ENCODE data around the gene GGN.

DNA sequence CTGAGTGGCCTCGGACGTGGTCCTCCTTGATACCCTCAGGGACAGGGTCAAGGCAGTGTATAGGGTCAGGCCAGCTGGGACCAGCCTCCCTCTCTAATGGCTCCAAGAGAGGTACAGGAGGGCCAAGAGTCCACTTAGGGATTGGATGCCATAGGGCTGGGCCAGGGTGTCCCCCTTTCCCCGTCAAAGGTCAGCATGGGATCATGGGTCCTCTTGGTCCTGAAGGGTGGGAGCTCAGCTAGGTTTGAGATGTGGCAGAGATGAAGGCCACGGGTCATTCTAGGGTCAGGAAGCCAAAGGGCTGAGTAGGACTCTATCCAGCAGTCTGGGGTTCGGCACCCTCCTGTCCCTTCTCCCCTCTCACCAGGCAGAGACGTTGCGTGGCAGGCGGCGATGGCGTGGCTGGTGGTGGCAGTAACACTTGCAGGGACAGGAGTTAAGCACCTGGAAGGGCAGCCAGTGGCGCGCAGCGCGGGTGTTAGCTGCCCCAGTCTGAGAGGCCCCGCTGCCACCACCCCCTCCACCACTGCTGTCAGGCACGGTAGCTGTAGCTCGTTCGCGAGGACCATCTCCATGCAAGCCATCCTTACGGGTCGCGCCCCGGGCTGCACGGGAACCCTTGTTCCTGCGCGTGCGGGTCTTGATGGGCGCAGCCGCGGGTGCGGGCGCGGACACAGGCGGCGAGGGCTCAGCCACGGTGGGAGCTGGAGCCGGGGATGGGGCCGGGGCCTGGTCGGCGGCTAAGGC lies 2.6 kb downstream of the GGN start:
- TF ChIP-seq, protein P1, sequence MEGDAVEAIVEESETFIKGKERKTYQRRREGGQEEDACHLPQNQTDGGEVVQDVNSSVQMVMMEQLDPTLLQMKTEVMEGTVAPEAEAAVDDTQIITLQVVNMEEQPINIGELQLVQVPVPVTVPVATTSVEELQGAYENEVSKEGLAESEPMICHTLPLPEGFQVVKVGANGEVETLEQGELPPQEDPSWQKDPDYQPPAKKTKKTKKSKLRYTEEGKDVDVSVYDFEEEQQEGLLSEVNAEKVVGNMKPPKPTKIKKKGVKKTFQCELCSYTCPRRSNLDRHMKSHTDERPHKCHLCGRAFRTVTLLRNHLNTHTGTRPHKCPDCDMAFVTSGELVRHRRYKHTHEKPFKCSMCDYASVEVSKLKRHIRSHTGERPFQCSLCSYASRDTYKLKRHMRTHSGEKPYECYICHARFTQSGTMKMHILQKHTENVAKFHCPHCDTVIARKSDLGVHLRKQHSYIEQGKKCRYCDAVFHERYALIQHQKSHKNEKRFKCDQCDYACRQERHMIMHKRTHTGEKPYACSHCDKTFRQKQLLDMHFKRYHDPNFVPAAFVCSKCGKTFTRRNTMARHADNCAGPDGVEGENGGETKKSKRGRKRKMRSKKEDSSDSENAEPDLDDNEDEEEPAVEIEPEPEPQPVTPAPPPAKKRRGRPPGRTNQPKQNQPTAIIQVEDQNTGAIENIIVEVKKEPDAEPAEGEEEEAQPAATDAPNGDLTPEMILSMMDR (IDR thresholded peaks at IDR 0.05; ENCODE audit: insufficient read depth, low read depth, low read length) = no peak
- TF ChIP-seq EZH2 (IDR thresholded peaks at IDR 0.05; ENCODE audit: insufficient read depth, low read length) = no peak
